ENCODE data around the gene TSPAN4.

TSPAN4 gene, protein sequence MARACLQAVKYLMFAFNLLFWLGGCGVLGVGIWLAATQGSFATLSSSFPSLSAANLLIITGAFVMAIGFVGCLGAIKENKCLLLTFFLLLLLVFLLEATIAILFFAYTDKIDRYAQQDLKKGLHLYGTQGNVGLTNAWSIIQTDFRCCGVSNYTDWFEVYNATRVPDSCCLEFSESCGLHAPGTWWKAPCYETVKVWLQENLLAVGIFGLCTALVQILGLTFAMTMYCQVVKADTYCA

GRCh38 chr11:842370-843002, at the start of gene TSPAN4, which contains the start of gene POLR2L:
TSS of gene TSPAN4 (plus strand) at chr11:842852. CDS start at chr11:850305, 7,453 bp downstream.
TSS of gene POLR2L (minus strand) at chr11:842529. CDS start at chr11:842508, 21 bp downstream.
- peak; percentile 79 to 91 for DNase-seq (ENCODE audit: low read depth in 1 of 2, low spot score in 1 of 2)
- TF ChIP-seq JUND (IDR thresholded peaks at IDR 0.05; ENCODE audit: low read depth): no peak
- in situ Hi-C loops (cut with HindIII; ENCODE audit: low pct_unique_long_range_greater_than_20kb, low sequenced_read_pairs): no loop called here

- no peak for DNase-seq (ENCODE audit: low read depth in 1 of 2, low spot score in 1 of 2)
- in situ Hi-C loops (cut with HindIII; ENCODE audit: low pct_unique_long_range_greater_than_20kb, low sequenced_read_pairs): no loop called here
- TF ChIP-seq JUND (IDR thresholded peaks at IDR 0.05; ENCODE audit: low read depth): no peak
These were observed 49.8 kb upstream of the TSPAN4 start for GRCh38 chr11:792873-793272.

DNA sequence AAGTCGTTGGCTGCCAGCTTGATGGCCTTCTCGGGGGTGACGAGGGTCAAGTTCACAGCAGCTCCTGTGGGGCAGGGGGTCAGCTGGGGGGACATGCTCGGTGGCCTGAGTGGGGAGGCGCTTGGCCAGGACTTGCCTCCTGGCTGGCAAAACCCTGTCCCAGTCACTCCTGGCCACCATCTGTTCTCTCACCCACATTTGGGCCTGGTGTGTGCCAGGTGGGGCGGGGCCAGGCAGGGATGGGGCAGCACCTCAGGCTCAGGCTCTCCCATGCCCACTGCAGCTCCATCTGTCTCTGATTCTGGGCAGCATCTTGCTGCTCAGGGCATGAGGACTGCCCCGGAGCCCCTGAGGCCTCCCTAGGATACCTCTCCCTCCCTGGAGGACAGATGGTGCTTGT, 49.1 kb upstream of the TSPAN4 start:
- in situ Hi-C loops (cut with HindIII; ENCODE audit: low pct_unique_long_range_greater_than_20kb, low sequenced_read_pairs): no loop called here
- DNase-seq (ENCODE audit: low read depth in 1 of 2, low spot score in 1 of 2): no peak
- no peak for TF ChIP-seq JUND (IDR thresholded peaks at IDR 0.05; ENCODE audit: low read depth)

- TF ChIP-seq JUND (IDR thresholded peaks at IDR 0.05; ENCODE audit: low read depth): no peak
- DNase-seq (ENCODE audit: low read depth in 1 of 2, low spot score in 1 of 2): no peak
- in situ Hi-C loops (cut with HindIII; ENCODE audit: low pct_unique_long_range_greater_than_20kb, low sequenced_read_pairs): no loop called here
These were observed 48.5 kb upstream of the TSPAN4 start for GRCh38 chr11:794013-794765.

DNA sequence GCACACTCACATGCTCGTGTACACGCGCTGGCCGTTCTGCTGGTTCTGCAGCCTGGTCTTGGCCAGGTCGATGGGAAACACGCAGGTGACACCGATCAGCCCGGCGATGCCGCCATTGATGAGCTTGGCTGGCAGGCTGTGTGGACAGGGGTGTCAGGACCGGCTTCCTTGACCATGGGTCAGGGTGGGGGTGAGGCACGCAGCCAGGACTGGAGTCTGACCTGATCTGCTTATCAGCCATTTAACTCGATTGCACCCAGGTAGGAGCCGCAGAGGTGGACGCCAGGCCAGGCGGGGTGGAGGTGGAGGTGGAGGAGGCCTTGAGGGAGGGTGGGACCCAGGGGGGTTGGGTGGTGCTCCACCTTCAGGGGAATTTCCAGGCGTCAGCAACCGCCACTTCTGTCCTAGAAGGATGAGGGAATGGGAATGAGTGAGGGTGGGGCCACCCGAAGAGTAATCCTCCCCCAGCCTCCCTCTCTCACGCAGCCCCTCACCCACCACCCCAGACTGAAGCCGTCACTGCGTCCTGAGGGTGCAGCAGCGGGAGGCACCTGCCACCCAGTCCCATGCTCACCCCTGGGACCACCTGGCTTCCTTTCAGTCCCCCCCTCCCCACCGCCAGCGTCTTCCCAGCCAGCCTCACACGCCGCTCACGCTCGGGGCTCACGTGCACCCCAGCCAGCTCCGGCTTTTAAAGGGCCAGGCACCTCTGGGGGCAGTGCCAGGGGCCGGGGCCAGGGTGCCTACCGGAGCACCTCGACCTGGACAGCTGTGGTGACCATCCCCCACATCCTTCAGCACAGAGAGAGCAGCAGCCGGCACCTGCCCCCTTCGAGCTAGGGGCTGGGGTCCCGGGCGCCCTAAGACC, 47.7 kb upstream of the TSPAN4 start:
- TF ChIP-seq JUND (IDR thresholded peaks at IDR 0.05; ENCODE audit: low read depth): no peak
- no peak for DNase-seq (ENCODE audit: low read depth in 1 of 2, low spot score in 1 of 2)
- in situ Hi-C loops (cut with HindIII; ENCODE audit: low pct_unique_long_range_greater_than_20kb, low sequenced_read_pairs): no loop called here

- no peak for DNase-seq (ENCODE audit: low read depth in 1 of 2, low spot score in 1 of 2)
- TF ChIP-seq JUND (IDR thresholded peaks at IDR 0.05; ENCODE audit: low read depth): no peak
- in situ Hi-C loops (cut with HindIII; ENCODE audit: low pct_unique_long_range_greater_than_20kb, low sequenced_read_pairs): no loop called here
These were observed 46.8 kb upstream of the TSPAN4 start for GRCh38 chr11:795634-796564.

GRCh38 chr11:796565-797295, 45.9 kb upstream of the TSPAN4 start:
- in situ Hi-C loops (cut with HindIII; ENCODE audit: low pct_unique_long_range_greater_than_20kb, low sequenced_read_pairs): no loop called here
- no peak for TF ChIP-seq JUND (IDR thresholded peaks at IDR 0.05; ENCODE audit: low read depth)
- DNase-seq (ENCODE audit: low read depth in 1 of 2, low spot score in 1 of 2): no peak

- in situ Hi-C loops (cut with HindIII; ENCODE audit: low pct_unique_long_range_greater_than_20kb, low sequenced_read_pairs): no loop called here
- peak; percentile 65 to 71 for DNase-seq (ENCODE audit: low read depth in 1 of 2, low spot score in 1 of 2)
- no peak for TF ChIP-seq JUND (IDR thresholded peaks at IDR 0.05; ENCODE audit: low read depth)
These were observed 45.2 kb upstream of the TSPAN4 start for GRCh38 chr11:797296-798092.

DNA sequence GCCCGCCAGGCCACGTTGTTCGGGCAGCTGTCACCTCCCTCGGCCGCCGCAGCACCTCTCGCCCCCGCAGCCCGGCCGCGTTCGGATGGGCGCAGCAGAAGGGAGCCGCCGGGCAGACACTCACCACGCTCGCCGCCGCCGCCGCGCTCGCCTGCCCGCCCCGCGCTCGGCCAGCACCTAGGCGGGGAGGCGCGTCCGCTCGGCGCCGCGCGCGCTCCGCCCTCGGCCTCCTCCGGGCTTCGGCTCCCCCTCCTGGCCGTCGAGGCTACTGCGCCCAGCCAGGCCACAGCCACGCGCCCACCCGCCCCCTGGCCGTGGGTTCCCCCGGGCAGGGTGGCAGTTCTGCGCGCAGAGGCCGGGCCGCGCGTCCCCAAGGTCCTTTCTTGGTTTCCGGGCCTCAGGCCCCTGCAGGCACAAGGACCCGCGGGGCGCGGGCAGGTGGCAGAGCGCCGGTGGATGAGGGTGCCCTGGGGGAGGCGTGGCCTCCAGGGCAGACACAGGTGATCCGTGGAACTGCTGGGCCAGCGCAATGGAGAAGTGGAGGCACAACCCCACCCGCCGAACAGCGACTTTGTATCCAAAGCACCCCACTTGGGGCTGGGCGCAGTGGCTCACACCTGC, 44.4 kb upstream of the TSPAN4 start, which contains the start of gene SLC25A22:
SLC25A22 (minus strand) TSS at position 189 of the 621 bp plus-strand sequence. CDS start 3,275 bp downstream, outside the sequence.
- peak; percentile 77 to 81 for DNase-seq (ENCODE audit: low read depth in 1 of 2, low spot score in 1 of 2)
- no peak for TF ChIP-seq JUND (IDR thresholded peaks at IDR 0.05; ENCODE audit: low read depth)
- in situ Hi-C loops (cut with HindIII; ENCODE audit: low pct_unique_long_range_greater_than_20kb, low sequenced_read_pairs): no loop called here

Data from T47D (cell line).